PC-9 (cell line): ENCODE measurements around the gene LCP1. TPM values are rescaled to one million over a fixed set of nuclear protein-coding genes. Genes with fewer than 3 reads are reported as not detected.

ENCODE experiments used
- BruUV-seq: library from RNA; stranded (reverse); fragments of 400-500 nt; replicated peaks from 2 replicates; lab custom pipeline; 2021; lab: Mats Ljungman, UMichigan
- CTCF ChIA-PET: fragments of 300-600 bp; sonication (Branson Sonifier 250); formaldehyde crosslinking; loops from one replicate; lab custom pipeline; 2022; ENCODE audit warnings: antibody characterized with exemption; lab: Charles Lee
- POLR2A ChIA-PET: fragments of 300-600 bp; sonication (Branson Sonifier 250); formaldehyde crosslinking; loops from one replicate; lab custom pipeline; 2022; ENCODE audit warnings: antibody characterized with exemption; ENCODE audit not compliant: unreplicated experiment; lab: Charles Lee
- DNase-seq, 2 experiments: peaks; one replicate each; pipeline versions ENCODE4 v3.0.0 to v3.0.0-alpha.2; 2015 to 2022; ENCODE audit warnings: mixed read lengths in 1 of 2
- H2AFZ ChIP-seq: fragments of 200-600 bp; sonication (generic); 2 replicates; pipeline ENCODE4 v1.8.1; 2017; ENCODE audit warnings: antibody characterized with exemption
- H3F3A ChIP-seq: fragments of 200-600 bp; sonication (generic); 2 replicates; pipeline ENCODE4 v1.8.1; 2017; ENCODE audit warnings: antibody characterized with exemption, mild to moderate bottlenecking, low read depth; ENCODE audit not compliant: insufficient read depth
- H3K27ac ChIP-seq: fragments of 200-600 bp; sonication (generic); 2 replicates; pipeline ENCODE4 v1.6.1; 2016; ENCODE audit warnings: mixed run types
- H3K27me3 ChIP-seq: fragments of 200-600 bp; sonication (generic); 2 replicates; pipeline ENCODE4 v1.6.1; 2016; ENCODE audit warnings: low read depth, mixed run types; ENCODE audit not compliant: insufficient read depth
- H3K36me3 ChIP-seq: fragments of 200-600 bp; sonication (generic); 2 replicates; pipeline ENCODE4 v1.6.1; 2016; ENCODE audit warnings: low read depth, mixed run types
- H3K4me1 ChIP-seq: fragments of 200-600 bp; sonication (generic); replicated peaks from 2 replicates; pipeline ENCODE4 v1.6.1; 2016; ENCODE audit warnings: mixed run types; ENCODE audit not compliant: insufficient read depth
- H3K4me2 ChIP-seq: fragments of 200-600 bp; sonication (generic); 2 replicates; pipeline ENCODE4 v1.6.1; 2017; ENCODE audit warnings: mixed run types
- H3K4me3 ChIP-seq: fragments of 200-600 bp; sonication (generic); 2 replicates; pipeline ENCODE4 v1.6.1; 2016; ENCODE audit warnings: mixed run types
- H3K79me2 ChIP-seq: fragments of 200-600 bp; sonication (generic); 2 replicates; pipeline ENCODE4 v1.6.1; 2017; ENCODE audit warnings: low read depth, mixed run types
- H3K9me2 ChIP-seq: fragments of 200-600 bp; sonication (generic); 2 replicates; pipeline ENCODE4 v1.8.1; 2017; ENCODE audit warnings: mild to moderate bottlenecking; ENCODE audit not compliant: insufficient read depth
- H3K9me3 ChIP-seq: fragments of 200-600 bp; sonication (generic); 2 replicates; pipeline ENCODE4 v1.8.1; 2016; ENCODE audit warnings: low read depth; ENCODE audit not compliant: insufficient read depth
- H4K20me1 ChIP-seq: fragments of 200-600 bp; sonication (generic); 2 replicates; pipeline ENCODE4 v1.8.1; 2017; ENCODE audit not compliant: insufficient read depth
- CTCF ChIP-seq: fragments of 200-600 bp; sonication (generic); conservative IDR thresholded peaks from 2 replicates; pipeline ENCODE4 v1.6.1; 2017; ENCODE audit warnings: mixed run types, antibody characterized with exemption, mild to moderate bottlenecking, moderate library complexity
- EZH2 ChIP-seq: fragments of 200-600 bp; sonication (generic); IDR thresholded peaks from 2 replicates; pipeline ENCODE4 v1.8.0; 2017; ENCODE audit warnings: antibody characterized with exemption, low read depth
- intact Hi-C: fragments of 100-400 bp; cut with micrococcal nuclease; formaldehyde crosslinking; loops from one replicate; pipeline ENCODE4 v1.10.0; 2022; ENCODE audit not compliant: unreplicated experiment
- total RNA-seq: library from RNA; stranded (reverse); gene quantifications from 2 replicates; pipeline ENCODE4 v1.2.3, GENCODE V29; 2021

The LCP1 gene
- total RNA-seq, 1 experiment from 2014 or later: 197 TPM

- H3F3A ChIP-seq: no peaks in the 10 kb centered on the region
- H3K36me3 ChIP-seq: no peaks in the 10 kb centered on the region
- no peaks in the 10 kb centered on the region for H3K9me2 ChIP-seq
- CTCF ChIA-PET: no interaction called here
- no peak overlapping the region for H3K27ac ChIP-seq
- no peaks in the 10 kb centered on the region; the same call in 1 of the 2 replicates for H3K9me3 ChIP-seq
- H3K4me2 ChIP-seq: no peak overlapping the region
- peak in 1 of 2 experiments; percentile 11 for DNase-seq
- H3K79me2 ChIP-seq: no peaks in the 10 kb centered on the region
- no peaks in the 10 kb centered on the region for H4K20me1 ChIP-seq
- no peaks in the 10 kb centered on the region for H3K27me3 ChIP-seq
- H3K4me1 ChIP-seq: no peaks in the 10 kb centered on the region
- POLR2A ChIA-PET: no interaction called here
- no peak for TF ChIP-seq EZH2
- TF ChIP-seq CTCF: no peak
- H3K4me3 ChIP-seq: no peak overlapping the region
- intact Hi-C loops: no loop called here
- BruUV-seq: no TSS peak
- no peak overlapping the region for H2AFZ ChIP-seq
Measured at GRCh38 chr13:46086421-46086922, 95.5 kb downstream of the LCP1 start.

- no peak overlapping the region for H3K4me2 ChIP-seq
- H3K4me1 ChIP-seq: no peaks in the 10 kb centered on the region
- no peak for DNase-seq
- H3K79me2 ChIP-seq: no peaks in the 10 kb centered on the region
- H3K27me3 ChIP-seq: no peaks in the 10 kb centered on the region
- BruUV-seq: no TSS peak
- H3K9me2 ChIP-seq: no peaks in the 10 kb centered on the region
- no peak overlapping the region for H3K4me3 ChIP-seq
- no peaks in the 10 kb centered on the region for H3K36me3 ChIP-seq
- no peak for TF ChIP-seq EZH2
- TF ChIP-seq CTCF: no peak
- no peaks in the 10 kb centered on the region for H4K20me1 ChIP-seq
- intact Hi-C loops: no loop called here
- H3K27ac ChIP-seq: no peak overlapping the region
- CTCF ChIA-PET: no interaction called here
- no peak overlapping the region for H2AFZ ChIP-seq
- H3K9me3 ChIP-seq: no peaks in the 10 kb centered on the region; the same call in 1 of the 2 replicates
- no peaks in the 10 kb centered on the region for H3F3A ChIP-seq
- POLR2A ChIA-PET: no interaction called here
Measured at GRCh38 chr13:46085737-46086136, 96.2 kb downstream of the LCP1 start.

- no peaks in the 10 kb centered on the region for H3K9me3 ChIP-seq
- intact Hi-C loops: no loop called here
- POLR2A ChIA-PET: no interaction called here
- H3F3A ChIP-seq: no peaks in the 10 kb centered on the region
- H4K20me1 ChIP-seq: no peaks in the 10 kb centered on the region
- no peaks in the 10 kb centered on the region for H3K36me3 ChIP-seq
- H3K9me2 ChIP-seq: no peaks in the 10 kb centered on the region
- H2AFZ ChIP-seq: no peak overlapping the region
- H3K27me3 ChIP-seq: no peaks in the 10 kb centered on the region
- no TSS peak for BruUV-seq
- CTCF ChIA-PET: no interaction called here
- no peak for DNase-seq
- TF ChIP-seq CTCF (no peak), EZH2 (no peak)
- H3K4me3 ChIP-seq: no peak overlapping the region
- H3K27ac ChIP-seq: no peak overlapping the region
- H3K79me2 ChIP-seq: no peaks in the 10 kb centered on the region
- H3K4me2 ChIP-seq: no peak overlapping the region
- no peaks in the 10 kb centered on the region for H3K4me1 ChIP-seq
Measured at GRCh38 chr13:46082324-46082723, 99.7 kb downstream of the LCP1 start.
